IgD-negative memory B cell (primary cell): ENCODE results near the gene ARL13B. TPM values are rescaled to one million over a fixed set of nuclear protein-coding genes. Genes with fewer than 3 reads are reported as not detected.
A peak's percentile ranks its signal among the peaks of the same experiment; 100 is the strongest.

Source experiments
- H3K27ac Mint-ChIP-seq, 3 donors: one replicate each; pipeline ENCODE4 v1.8.0; 2020 to 2022; ENCODE audit warnings: mild to moderate bottlenecking in 3 of 3, mixed read lengths in 3 of 3, moderate library complexity in 1 of 3
- H3K27me3 Mint-ChIP-seq: one replicate; pipeline ENCODE4 v1.8.0; 2021; ENCODE audit warnings: mixed read lengths
- H3K36me3 Mint-ChIP-seq: one replicate; pipeline ENCODE4 v1.8.0; 2020; ENCODE audit warnings: mild to moderate bottlenecking, mixed read lengths
- H3K4me1 Mint-ChIP-seq, 3 donors: one replicate each; pipeline ENCODE4 v1.8.0; 2020 to 2022; ENCODE audit warnings: mixed read lengths in 3 of 3, mild to moderate bottlenecking in 1 of 3
- H3K4me3 Mint-ChIP-seq, 4 donors: one replicate each; pipeline ENCODE4 v1.8.0; 2020 to 2022; ENCODE audit warnings: mild to moderate bottlenecking in 4 of 4, mixed read lengths in 4 of 4, moderate library complexity in 3 of 4
- H3K9me3 Mint-ChIP-seq, 3 donors: one replicate each; pipeline ENCODE4 v1.8.0; 2020 to 2021; ENCODE audit warnings: mixed read lengths in 3 of 3, mild to moderate bottlenecking in 1 of 3
- polyA plus RNA-seq: library from polyadenylated mRNA; unstranded; fragments of 300-500 nt; fragmentation: Illumina TruSeq; gene quantifications from one replicate; pipeline ENCODE4 v1.2.3, GENCODE V29; 2021

Gene ARL13B
- polyA plus RNA-seq, 1 donor from 2014 or later: 7.2 TPM

- H3K9me3 Mint-ChIP-seq: no peaks in the 10 kb centered on the region
- peaks cover 11 to 15% (median 14%) of the 10 kb centered on the region in 3 donors for H3K4me1 Mint-ChIP-seq
- no peak overlapping the region for H3K4me3 Mint-ChIP-seq
- H3K27ac Mint-ChIP-seq: no peak overlapping the region
- no peaks in the 10 kb centered on the region for H3K27me3 Mint-ChIP-seq
- H3K36me3 Mint-ChIP-seq: peaks cover 2% of the 10 kb centered on the region
Observed at GRCh38 chr3:93983408-93983807, 3.5 kb downstream of the ARL13B start.

GRCh38 chr3:93984618-93985017 is 4.7 kb downstream of the ARL13B start:
- Mint-ChIP-seq H3K36me3 (peaks cover 2% of the 10 kb centered on the region), H3K4me3 (no peak overlapping the region), H3K27ac (no peak overlapping the region), H3K4me1 (peaks cover 8 to 12% (median 10%) of the 10 kb centered on the region in 3 donors), H3K9me3 (no peaks in the 10 kb centered on the region), H3K27me3 (no peaks in the 10 kb centered on the region)

- Mint-ChIP-seq H3K9me3 (no peaks in the 10 kb centered on the region), H3K4me3 (no peak overlapping the region), H3K36me3 (peaks cover 2% of the 10 kb centered on the region), H3K4me1 (peaks cover 0 to 3% (median 0%) of the 10 kb centered on the region in 3 donors), H3K27ac (no peak overlapping the region), H3K27me3 (no peaks in the 10 kb centered on the region)
Observed at GRCh38 chr3:93988283-93988682, 8.3 kb downstream of the ARL13B start.

GRCh38 chr3:93988764-93989163 is 8.8 kb downstream of the ARL13B start:
- no peak overlapping the region for H3K4me3 Mint-ChIP-seq
- H3K27me3 Mint-ChIP-seq: no peaks in the 10 kb centered on the region
- H3K9me3 Mint-ChIP-seq: no peaks in the 10 kb centered on the region
- no peak overlapping the region for H3K27ac Mint-ChIP-seq
- no peaks in the 10 kb centered on the region for H3K36me3 Mint-ChIP-seq
- H3K4me1 Mint-ChIP-seq: peaks cover 0 to 3% (median 0%) of the 10 kb centered on the region in 3 donors

- no peak overlapping the region for H3K27ac Mint-ChIP-seq
- H3K4me3 Mint-ChIP-seq: no peak overlapping the region
- H3K9me3 Mint-ChIP-seq: no peaks in the 10 kb centered on the region
- no peaks in the 10 kb centered on the region for H3K36me3 Mint-ChIP-seq
- H3K27me3 Mint-ChIP-seq: no peaks in the 10 kb centered on the region
- H3K4me1 Mint-ChIP-seq: peaks cover 0 to 3% (median 0%) of the 10 kb centered on the region in 3 donors
Observed at GRCh38 chr3:93989241-93989640, 9.3 kb downstream of the ARL13B start.

- Mint-ChIP-seq H3K4me1 (peaks cover 0 to 3% (median 0%) of the 10 kb centered on the region in 3 donors), H3K27me3 (no peaks in the 10 kb centered on the region), H3K9me3 (no peaks in the 10 kb centered on the region), H3K27ac (no peak overlapping the region), H3K36me3 (no peaks in the 10 kb centered on the region), H3K4me3 (no peak overlapping the region)
Observed at GRCh38 chr3:93991631-93992030, 11.7 kb downstream of the ARL13B start.

- H3K27ac Mint-ChIP-seq: no peak overlapping the region
- H3K9me3 Mint-ChIP-seq: no peaks in the 10 kb centered on the region
- peaks cover 0 to 3% (median 0%) of the 10 kb centered on the region in 3 donors for H3K4me1 Mint-ChIP-seq
- no peak overlapping the region for H3K4me3 Mint-ChIP-seq
- H3K36me3 Mint-ChIP-seq: no peaks in the 10 kb centered on the region
- no peaks in the 10 kb centered on the region for H3K27me3 Mint-ChIP-seq
Observed at GRCh38 chr3:93992207-93992606, 12.3 kb downstream of the ARL13B start.

- Mint-ChIP-seq H3K9me3 (no peaks in the 10 kb centered on the region), H3K27ac (no peak overlapping the region), H3K36me3 (peaks cover 3% of the 10 kb centered on the region), H3K4me1 (peaks cover 0 to 3% (median 0%) of the 10 kb centered on the region in 3 donors), H3K27me3 (no peaks in the 10 kb centered on the region), H3K4me3 (no peak overlapping the region)
Observed at GRCh38 chr3:93994056-93994455, 14.1 kb downstream of the ARL13B start.

- H3K27me3 Mint-ChIP-seq: no peaks in the 10 kb centered on the region
- peaks cover 0 to 5% (median 4%) of the 10 kb centered on the region in 3 donors for H3K4me1 Mint-ChIP-seq
- no peaks in the 10 kb centered on the region for H3K9me3 Mint-ChIP-seq
- no peak overlapping the region for H3K27ac Mint-ChIP-seq
- H3K36me3 Mint-ChIP-seq: peaks cover 3% of the 10 kb centered on the region
- H3K4me3 Mint-ChIP-seq: no peak overlapping the region
Observed at GRCh38 chr3:94001191-94001590, 21.2 kb downstream of the ARL13B start.

GRCh38 chr3:94001827-94002495 is 22.0 kb downstream of the ARL13B start:
- H3K27ac Mint-ChIP-seq: no peak overlapping the region
- H3K4me1 Mint-ChIP-seq: peaks cover 0 to 5% (median 4%) of the 10 kb centered on the region in 3 donors
- peaks cover 3% of the 10 kb centered on the region for H3K36me3 Mint-ChIP-seq
- H3K27me3 Mint-ChIP-seq: no peaks in the 10 kb centered on the region
- no peaks in the 10 kb centered on the region for H3K9me3 Mint-ChIP-seq
- H3K4me3 Mint-ChIP-seq: no peak overlapping the region

GRCh38 chr3:94004301-94004910 is 24.5 kb downstream of the ARL13B start:
- Mint-ChIP-seq H3K27ac (no peak overlapping the region), H3K4me3 (peak overlapping the region in 2 of 4 donors; percentile 38 to 43), H3K4me1 (peaks cover 0 to 5% (median 4%) of the 10 kb centered on the region in 3 donors), H3K27me3 (no peaks in the 10 kb centered on the region), H3K36me3 (peaks cover 2% of the 10 kb centered on the region), H3K9me3 (no peaks in the 10 kb centered on the region)

GRCh38 chr3:94008253-94008652 is 28.3 kb downstream of the ARL13B start:
- H3K4me1 Mint-ChIP-seq: peaks cover 0 to 6% (median 5%) of the 10 kb centered on the region in 3 donors
- peaks cover 9% of the 10 kb centered on the region for H3K36me3 Mint-ChIP-seq
- no peaks in the 10 kb centered on the region for H3K9me3 Mint-ChIP-seq
- no peaks in the 10 kb centered on the region for H3K27me3 Mint-ChIP-seq
- no peak overlapping the region for H3K4me3 Mint-ChIP-seq
- H3K27ac Mint-ChIP-seq: peak overlapping the region in 1 of 3 donors; percentile 6

GRCh38 chr3:94009608-94010007 is 29.7 kb downstream of the ARL13B start:
- no peaks in the 10 kb centered on the region for H3K9me3 Mint-ChIP-seq
- no peak overlapping the region for H3K4me3 Mint-ChIP-seq
- H3K36me3 Mint-ChIP-seq: peaks cover 11% of the 10 kb centered on the region
- peaks cover 0 to 3% (median under 1%) of the 10 kb centered on the region in 3 donors for H3K4me1 Mint-ChIP-seq
- H3K27ac Mint-ChIP-seq: no peak overlapping the region
- H3K27me3 Mint-ChIP-seq: no peaks in the 10 kb centered on the region

- Mint-ChIP-seq H3K4me3 (no peak overlapping the region), H3K27me3 (no peaks in the 10 kb centered on the region), H3K9me3 (no peaks in the 10 kb centered on the region), H3K27ac (no peak overlapping the region), H3K4me1 (peaks cover 0 to 10% (median 7%) of the 10 kb centered on the region in 3 donors), H3K36me3 (peaks cover 17% of the 10 kb centered on the region)
Observed at GRCh38 chr3:94011233-94011711, 31.3 kb downstream of the ARL13B start.

GRCh38 chr3:94012185-94012584 is 32.2 kb downstream of the ARL13B start:
- no peaks in the 10 kb centered on the region for H3K27me3 Mint-ChIP-seq
- H3K36me3 Mint-ChIP-seq: peaks cover 17% of the 10 kb centered on the region
- no peaks in the 10 kb centered on the region for H3K9me3 Mint-ChIP-seq
- H3K27ac Mint-ChIP-seq: no peak overlapping the region
- H3K4me1 Mint-ChIP-seq: peaks cover 0 to 10% (median 7%) of the 10 kb centered on the region in 3 donors
- H3K4me3 Mint-ChIP-seq: no peak overlapping the region
